Measurements from ENCODE around the gene LDB2.

DNA sequence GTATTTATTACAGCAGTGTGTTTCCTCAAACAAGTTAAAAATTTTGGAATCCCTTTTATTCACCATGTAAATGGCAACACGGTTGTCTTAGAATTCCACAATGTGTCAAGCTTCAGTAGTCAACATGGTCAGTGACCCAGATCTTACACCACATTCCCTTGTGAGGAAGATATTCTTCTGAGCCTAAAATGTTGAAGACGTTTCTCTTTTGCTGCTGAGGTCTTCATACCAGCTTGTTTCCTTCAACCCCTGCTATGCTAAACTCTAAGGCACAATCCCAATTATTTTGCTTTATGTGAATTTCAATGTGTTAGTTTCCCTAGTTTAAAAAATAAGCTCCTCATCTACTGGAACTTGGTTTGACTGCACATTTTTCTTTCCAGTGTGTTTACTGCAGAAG is 17.6 kb upstream of the LDB2 start:
- TF ChIP-seq, protein P1, sequence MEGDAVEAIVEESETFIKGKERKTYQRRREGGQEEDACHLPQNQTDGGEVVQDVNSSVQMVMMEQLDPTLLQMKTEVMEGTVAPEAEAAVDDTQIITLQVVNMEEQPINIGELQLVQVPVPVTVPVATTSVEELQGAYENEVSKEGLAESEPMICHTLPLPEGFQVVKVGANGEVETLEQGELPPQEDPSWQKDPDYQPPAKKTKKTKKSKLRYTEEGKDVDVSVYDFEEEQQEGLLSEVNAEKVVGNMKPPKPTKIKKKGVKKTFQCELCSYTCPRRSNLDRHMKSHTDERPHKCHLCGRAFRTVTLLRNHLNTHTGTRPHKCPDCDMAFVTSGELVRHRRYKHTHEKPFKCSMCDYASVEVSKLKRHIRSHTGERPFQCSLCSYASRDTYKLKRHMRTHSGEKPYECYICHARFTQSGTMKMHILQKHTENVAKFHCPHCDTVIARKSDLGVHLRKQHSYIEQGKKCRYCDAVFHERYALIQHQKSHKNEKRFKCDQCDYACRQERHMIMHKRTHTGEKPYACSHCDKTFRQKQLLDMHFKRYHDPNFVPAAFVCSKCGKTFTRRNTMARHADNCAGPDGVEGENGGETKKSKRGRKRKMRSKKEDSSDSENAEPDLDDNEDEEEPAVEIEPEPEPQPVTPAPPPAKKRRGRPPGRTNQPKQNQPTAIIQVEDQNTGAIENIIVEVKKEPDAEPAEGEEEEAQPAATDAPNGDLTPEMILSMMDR (IDR thresholded peaks at IDR 0.05; ENCODE audit: insufficient read depth, low read depth, low read length): no peak
- no peak for TF ChIP-seq EZH2 (IDR thresholded peaks at IDR 0.05; ENCODE audit: insufficient read depth, low read length)

All from astrocyte (in vitro differentiated cells and primary cell).